ENCODE data around the gene GATAD2A. TPM values are rescaled to one million over a fixed set of nuclear protein-coding genes. Genes with fewer than 3 reads are reported as not detected.

The GATAD2A gene
- total RNA-seq, 1 donor from 2014 or later: 29.7 TPM

DNA sequence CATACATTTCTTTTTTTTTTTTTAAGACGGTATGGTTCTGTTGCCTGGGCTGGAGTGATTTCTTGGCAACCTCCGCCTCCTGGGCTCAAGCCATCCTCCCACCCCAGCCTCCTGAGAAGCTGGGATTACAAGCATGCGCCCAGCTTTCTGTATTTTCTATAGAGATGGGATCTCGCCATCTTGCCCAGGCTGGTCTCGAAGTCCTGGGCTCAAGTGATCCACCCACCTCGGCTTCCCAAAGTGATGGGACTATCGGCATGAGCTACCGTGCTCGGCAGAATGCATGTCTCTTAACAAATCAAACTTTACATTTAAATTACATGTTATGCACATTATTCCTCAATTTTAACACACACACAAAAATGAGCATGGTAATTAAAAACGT lies 111.8 kb downstream of the GATAD2A start:
- ATAC-seq (no peak), DNase-seq (no peak)
- intact Hi-C loops (cut with micrococcal nuclease): no loop called here

DNA sequence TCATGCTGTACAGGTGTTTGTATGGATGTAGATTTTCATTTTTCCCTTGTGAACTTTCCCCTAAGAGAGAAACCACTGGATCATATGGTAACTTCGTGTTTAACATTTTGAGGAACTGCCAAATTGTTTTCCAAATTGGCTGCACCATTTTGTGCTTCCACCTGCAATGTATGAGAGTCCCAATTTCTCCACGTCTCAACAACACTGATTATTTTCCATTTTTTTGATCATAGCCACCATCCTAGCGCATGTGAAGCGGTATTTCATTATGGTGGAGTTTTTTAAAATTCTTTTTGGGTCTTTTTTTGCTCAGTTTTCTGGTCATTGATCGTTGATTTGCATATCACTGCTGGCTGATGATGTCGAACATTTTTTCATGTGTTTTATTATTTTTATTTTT lies 115.5 kb downstream of the GATAD2A start:
- ATAC-seq (no peak), DNase-seq (no peak)
- intact Hi-C loops (cut with micrococcal nuclease): no loop called here

DNA sequence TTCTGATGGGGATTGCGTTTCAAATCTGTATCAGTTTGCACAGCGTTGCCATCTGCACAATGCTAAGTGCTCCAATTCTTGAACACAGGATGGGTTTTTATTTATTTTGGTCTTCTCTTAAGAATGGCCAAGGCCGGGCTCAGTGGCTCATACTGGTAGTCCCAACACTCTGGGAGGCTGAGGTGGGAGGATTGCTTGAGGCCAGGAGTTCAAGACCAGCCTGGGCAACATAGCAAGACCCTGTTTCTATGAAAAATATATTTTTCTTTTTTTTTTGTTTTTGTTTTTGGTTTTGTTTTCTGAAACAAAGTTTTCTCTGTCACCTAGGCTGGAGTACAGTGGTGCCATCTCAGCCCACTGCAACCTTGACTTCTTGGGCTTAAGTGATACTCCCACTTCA lies 117.7 kb downstream of the GATAD2A start:
- no peak for DNase-seq
- no peak for ATAC-seq
- intact Hi-C loops (cut with micrococcal nuclease): no loop called here

DNA sequence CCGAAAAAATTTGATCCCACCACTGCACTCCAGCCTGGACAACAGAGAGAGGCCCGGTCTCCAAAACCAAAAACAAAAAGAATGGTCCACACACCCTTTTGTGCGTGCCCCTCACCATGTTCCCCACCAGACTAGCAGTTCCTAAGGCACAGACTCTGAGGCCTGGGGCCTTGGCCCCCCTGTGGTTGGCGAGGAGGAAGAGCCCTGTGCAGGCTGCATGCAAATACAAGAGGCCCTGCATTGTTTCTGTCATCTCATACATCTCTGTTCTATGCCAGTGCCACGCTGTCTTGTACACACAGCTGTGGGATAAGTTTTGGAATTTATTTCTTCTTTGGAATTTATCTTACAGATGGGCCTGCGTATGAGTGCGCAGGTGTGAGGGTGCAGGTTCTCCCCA lies 118.6 kb downstream of the GATAD2A start:
- no peak for ATAC-seq
- DNase-seq: no peak
- intact Hi-C loops (cut with micrococcal nuclease): no loop called here

DNA sequence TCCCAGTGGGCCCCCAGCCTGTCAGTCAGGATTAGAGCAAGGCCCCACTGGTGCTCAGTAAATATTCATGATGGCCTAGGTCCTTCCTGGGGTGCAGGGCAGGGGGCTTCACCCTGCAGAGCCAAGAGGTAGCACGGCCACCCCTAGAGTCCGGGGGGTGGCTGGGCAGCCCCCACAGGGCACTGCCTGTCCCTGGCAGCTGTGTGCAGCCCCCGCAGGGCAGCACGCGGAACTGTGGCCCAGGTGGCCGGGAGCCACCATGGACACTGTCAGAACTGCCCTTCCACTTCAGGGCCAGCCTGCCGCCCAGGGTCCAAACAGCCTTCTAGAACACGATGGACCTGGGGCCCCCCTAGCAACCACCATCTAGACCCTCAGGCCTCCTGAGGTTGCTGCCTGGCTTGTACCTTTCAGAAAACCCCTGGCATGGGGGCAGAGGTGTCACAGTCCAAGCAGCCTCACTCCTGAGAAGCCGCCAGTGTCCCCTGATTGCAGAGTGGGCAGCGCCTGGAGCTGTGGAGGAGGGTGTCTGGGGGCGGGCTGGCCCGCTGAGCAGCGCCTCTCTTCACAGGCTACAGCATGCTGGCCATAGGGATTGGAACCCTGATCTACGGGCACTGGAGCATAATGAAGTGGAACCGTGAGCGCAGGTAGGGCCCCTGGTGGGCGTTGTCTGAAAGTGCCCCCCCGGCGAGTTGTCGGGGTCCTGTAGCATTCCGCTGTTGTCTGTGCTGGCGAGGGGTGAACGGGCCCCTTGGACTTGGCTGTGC lies 120.3 kb downstream of the GATAD2A start:
- DNase-seq (no peak), ATAC-seq (no peak)
- intact Hi-C loops (cut with micrococcal nuclease): no loop called here

DNA sequence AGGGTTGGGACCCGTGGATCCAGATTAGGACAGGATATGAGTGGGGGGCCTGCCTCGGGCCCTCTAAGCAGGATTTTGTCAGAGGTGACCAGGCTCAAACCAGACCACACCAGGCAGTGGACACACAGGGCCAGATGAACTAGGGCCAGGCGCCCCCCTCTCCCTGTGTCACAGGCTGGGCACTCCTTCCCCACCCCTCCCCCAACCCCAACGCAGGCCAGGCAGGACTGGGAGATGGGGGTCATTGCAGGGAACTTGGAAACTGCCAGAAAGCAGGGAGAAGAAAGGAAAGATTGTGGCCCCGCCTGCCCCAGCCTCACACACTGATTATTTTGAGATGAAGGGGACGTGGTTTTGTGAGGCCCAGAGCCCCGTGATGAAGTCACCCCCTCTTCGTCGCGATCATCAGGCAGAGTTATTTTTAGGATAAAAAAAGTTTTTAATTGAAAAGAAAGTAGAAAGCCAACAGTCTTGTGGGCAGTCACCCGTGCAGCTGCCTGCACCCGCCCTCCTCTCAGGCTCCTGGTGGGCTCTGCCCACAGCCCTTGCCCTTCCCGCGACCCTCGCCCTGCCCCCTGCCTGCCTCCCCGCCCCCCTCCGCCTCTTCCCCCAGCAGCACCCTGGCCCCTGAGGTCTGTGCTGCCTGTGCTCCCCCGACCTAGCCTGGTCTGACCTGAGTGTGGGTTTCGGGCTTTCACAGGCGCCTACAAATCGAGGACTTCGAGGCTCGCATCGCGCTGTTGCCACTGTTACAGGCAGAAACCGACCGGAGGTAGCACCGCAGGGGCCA lies 121.3 kb downstream of the GATAD2A start:
- no peak for DNase-seq
- peak; percentile 4 for ATAC-seq
- intact Hi-C loops (cut with micrococcal nuclease): no loop called here

DNA sequence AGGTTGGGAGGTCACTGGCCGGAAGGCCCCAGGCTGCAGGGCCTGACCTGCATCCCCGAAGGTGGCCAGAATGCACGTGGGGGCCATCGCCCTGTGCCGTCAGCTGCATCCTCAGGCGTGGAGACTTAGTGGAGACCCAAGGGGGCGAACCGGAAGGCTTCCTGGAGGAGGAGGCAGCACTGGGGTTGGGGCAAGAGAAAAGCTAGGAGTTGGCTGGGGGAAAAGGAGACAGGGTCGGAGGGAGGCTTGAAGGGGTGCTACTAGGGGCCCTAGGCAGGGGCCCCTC lies 121.8 kb downstream of the GATAD2A start:
- intact Hi-C loops (cut with micrococcal nuclease): no loop called here
- ATAC-seq: no peak

DNA sequence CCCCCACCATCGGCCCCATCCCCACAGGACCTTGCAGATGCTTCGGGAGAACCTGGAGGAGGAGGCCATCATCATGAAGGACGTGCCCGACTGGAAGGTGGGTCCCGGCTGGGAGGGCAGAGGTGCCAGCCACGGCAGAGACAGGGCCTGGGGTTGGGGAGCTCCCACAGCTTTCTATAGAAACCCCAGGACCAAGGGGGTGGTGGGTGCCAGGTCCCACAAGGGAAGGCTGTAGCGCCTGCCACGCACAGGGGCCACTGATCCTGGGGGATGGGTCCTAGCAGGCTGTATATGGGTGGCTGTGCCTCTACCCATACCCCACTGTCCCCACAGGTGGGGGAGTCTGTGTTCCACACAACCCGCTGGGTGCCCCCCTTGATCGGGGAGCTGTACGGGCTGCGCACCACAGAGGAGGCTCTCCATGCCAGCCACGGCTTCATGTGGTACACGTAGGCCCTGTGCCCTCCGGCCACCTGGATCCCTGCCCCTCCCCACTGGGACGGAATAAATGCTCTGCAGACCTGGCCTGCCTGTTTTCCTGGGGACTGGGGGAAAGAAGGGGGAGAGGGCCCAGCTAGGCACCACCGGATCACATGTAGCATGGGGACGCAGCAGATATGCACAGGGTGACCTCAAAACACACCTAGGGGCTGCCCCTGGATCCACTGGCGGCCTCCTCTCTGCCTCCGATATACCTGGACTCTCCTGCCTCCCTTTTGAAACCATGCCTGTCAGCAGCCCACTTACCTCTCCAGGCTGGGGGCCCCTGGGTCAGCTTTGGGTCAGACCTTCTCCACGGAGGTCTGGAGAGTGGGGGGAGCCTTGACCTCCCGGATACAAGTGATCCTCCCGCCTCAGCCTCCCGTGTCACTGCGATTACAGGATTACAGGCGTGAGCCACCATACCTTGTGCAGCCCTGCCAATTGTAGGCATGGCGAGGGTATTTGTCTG lies 122.5 kb downstream of the GATAD2A start:
- ATAC-seq: peak; percentile 1
- intact Hi-C loops (cut with micrococcal nuclease): no loop called here
- no peak for DNase-seq

More for the DNA sequence above, 121.8 kb downstream of the GATAD2A start:
- DNase-seq: no peak

DNA sequence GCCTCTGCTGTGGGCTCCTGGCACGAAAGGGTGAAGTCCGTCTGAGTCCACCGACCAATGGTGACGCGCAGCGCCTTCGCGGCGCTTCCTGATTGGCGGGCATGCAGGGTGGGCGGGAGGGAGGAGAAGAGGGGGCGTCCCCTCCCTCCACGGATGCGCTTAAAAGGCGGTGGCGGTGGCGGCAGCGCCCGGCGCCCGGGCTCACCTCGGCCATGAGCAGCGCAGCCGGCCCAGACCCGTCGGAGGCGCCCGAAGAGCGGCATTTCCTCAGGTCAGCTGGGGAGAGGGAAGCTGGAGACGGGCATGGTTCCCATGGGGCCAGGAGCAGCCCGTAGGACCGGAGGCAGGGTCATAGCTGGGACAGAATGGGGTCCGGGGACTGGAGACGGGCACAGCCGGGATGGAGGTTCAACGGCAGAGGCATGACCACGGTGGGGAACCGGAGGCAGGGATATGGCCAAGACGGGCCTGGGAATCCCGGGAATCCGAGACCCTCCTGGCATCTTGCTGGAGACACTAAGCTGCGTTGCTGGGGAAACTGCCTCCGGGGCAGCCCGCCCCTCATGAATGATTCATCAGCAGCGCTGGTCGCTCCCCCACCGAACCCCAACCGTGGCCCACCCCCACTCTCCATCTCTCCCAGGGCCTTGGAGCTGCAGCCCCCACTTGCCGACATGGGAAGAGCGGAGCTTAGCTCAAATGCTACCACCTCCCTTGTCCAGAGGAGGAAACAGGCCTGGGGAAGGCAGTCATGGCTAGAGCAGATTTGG lies 123.4 kb downstream of the GATAD2A start, which contains the start of gene YJEFN3:
Gene YJEFN3, plus strand, starts transcription at position 191 of the 770 bp plus-strand sequence. Its CDS starts 22 bp downstream, at position 213.
- ATAC-seq (peak; percentile 51), DNase-seq (peak; percentile 71)
- intact Hi-C loops (cut with micrococcal nuclease): no loop called here

DNA sequence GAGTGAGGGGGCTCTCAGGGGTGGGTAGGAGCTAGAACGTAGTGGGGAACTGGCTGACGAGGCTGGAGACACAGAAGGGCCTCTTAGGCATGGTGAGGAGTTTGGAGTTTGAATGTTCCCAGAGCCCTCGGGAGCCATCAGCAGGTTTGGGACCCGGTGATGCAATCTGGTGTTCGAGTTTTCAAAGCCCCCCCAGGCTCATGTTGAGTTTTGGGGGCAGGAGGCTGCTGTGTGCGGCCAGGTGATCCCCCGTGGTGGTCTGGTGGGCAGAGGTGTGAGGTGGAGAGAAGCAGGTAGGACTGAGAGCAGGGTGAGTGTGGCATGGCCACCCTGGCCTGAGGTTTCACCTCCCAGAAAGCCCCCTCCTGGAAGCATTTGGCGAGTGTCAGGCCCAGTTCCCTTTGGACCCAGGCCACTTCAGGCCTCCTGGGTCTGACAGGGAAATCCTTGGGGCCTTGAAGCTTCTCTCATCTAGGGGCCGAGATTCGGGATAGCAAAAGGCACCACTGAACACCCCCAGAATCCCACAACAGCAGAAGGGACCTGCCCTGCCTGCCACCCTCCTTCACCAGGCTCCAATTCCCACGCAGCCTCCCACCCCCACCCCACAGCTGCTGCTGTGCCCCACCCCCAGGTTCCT lies 124.4 kb downstream of the GATAD2A start:
- intact Hi-C loops (cut with micrococcal nuclease): no loop called here
- no peak for ATAC-seq

DNA sequence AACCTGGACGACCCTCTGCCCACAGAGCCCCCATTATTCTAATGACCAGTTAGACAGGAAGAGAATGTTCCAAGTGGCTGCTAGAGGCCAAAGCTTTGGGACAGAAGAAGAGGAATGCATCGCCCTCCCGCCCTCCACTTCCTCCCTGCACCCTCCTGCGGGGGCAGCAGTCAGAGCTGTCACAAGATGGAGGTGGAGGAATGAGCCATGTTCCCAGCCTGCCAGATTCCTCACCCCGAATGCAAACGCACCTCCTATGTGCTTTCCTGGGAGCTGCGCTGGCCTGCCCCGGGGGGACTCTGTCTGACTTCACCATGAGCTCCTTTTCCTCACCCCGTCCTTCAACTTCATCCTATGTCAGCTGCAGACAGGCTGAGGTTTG lies 124.9 kb downstream of the GATAD2A start:
- intact Hi-C loops (cut with micrococcal nuclease): no loop called here
- no peak for ATAC-seq
- no peak for DNase-seq

More for the DNA sequence above, 124.4 kb downstream of the GATAD2A start:
- no peak for DNase-seq

DNA sequence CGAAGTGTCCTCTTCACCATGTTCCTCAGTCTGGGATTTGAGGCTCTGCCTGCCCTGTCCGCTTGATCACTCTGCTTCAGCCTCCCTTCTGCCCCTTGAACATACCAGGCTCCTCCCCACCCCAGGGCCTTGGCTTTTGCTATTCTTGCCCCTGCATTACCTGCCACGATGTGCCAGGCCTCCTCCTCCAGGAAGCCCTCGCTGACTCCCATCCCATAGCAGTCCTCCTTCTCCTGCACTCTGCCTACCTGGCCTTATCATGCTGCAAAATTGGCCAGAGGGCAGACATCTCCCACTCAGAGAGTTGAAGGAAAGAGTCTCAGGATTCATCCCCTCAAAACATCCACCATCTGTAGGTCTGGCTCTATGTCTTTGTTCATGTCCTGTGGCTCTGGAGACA lies 125.4 kb downstream of the GATAD2A start:
- intact Hi-C loops (cut with micrococcal nuclease): no loop called here
- DNase-seq: no peak
- ATAC-seq: no peak

DNA sequence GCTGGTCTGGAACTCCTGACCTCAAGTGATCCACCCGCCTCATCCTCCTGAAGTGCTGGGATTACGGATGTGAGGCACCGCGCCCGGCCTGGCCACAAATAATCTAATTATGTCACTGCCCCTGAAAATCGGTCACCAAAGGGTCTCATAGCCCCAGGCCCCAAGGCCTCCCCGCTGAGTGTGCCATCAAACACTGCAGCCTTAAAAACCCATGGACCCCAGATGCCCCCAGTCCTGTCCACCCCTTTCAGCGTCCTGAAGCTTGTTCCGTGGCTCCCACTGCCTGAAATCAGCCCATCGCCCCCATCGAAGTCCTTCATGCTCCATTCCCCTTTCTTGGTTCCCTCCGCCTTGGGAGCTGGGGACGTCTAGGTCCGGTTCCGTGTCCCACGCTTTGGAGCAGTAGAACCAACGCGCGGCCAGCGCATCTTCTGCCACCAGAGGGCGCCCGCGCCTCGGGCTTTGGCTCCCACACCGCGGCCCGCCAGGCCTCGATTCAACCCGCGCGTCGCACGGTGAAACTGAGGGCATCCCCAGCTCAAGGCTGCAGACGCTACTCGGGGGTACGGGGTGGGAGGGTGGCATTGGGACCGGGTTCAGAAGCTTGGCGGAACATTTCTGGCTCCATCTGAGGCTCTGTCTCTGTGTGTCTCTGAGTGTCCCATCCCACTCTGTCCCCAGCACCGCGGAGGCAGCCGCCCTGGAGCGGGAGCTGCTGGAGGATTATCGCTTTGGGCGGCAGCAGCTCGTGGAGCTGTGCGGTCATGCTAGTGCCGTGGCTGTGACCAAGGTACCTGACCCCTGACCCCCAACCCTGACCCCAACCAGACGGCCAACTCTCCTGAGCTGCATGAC lies 126.7 kb downstream of the GATAD2A start:
- intact Hi-C loops (cut with micrococcal nuclease): no loop called here
- DNase-seq (peak; percentile 93), ATAC-seq (peak; percentile 72)

DNA sequence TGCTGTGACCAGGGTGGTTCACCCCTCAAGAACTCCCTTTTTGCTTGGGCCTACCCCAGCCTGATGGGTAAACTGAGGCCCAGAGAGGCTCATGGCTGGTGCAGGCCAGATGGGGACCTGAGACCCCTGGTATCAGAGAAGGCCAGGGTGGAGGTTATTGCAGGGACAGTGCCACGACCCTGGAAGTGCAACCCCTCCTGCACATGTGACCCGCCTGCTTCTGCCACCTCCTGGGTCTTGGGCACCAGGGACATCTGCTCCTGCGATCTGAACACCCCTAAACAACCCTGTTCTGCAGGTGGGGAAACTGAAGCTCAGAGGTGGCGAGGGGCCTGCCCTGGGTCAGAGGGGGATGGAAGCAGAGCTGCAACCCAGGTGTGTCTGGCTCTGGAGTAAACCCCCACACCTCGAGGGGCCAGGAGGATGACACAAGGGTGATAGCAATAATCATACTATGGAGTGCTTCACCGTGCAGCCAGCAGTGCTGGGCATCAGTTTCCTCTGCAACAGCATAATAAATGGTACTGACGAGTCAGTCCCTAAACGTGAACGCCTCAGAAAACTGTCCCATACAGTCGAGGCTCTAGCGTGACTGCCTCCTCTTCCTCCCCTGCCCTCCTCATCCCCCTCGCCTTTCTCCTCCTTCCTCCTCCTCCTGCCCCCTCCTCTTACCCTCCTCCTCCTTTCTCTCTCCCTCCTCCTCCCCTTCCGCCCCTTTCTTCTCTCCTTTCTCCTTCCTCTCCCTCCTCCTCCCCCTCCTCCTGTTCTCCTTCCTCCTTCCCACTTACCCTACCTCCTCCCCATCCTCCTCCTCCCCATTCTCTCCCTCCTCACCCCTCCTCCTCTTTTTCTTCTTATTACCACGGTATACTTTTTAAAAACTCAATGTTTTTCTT lies 127.6 kb downstream of the GATAD2A start:
- no peak for DNase-seq
- intact Hi-C loops (cut with micrococcal nuclease): no loop called here
- no peak for ATAC-seq

DNA sequence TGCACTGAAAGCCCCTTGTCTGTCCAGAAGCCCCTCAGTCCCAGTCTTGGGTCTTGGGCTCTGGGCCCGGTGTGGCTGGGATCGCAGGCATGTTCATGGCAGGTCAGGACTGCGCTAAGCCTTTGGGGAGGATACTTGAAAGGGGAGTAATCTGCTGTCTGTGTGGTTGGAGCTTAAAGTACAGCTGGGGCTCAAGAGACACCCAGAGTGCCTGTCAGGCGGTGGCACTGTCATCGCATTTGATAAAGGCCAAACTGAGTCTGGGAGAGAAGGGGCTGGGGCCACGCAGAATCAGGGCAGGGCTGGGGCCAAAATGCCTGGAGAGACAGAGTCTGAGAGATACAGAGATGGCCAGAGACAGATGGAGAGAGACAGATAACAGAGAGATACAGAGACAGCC lies 128.4 kb downstream of the GATAD2A start:
- intact Hi-C loops (cut with micrococcal nuclease): no loop called here
- ATAC-seq: no peak
- no peak for DNase-seq

DNA sequence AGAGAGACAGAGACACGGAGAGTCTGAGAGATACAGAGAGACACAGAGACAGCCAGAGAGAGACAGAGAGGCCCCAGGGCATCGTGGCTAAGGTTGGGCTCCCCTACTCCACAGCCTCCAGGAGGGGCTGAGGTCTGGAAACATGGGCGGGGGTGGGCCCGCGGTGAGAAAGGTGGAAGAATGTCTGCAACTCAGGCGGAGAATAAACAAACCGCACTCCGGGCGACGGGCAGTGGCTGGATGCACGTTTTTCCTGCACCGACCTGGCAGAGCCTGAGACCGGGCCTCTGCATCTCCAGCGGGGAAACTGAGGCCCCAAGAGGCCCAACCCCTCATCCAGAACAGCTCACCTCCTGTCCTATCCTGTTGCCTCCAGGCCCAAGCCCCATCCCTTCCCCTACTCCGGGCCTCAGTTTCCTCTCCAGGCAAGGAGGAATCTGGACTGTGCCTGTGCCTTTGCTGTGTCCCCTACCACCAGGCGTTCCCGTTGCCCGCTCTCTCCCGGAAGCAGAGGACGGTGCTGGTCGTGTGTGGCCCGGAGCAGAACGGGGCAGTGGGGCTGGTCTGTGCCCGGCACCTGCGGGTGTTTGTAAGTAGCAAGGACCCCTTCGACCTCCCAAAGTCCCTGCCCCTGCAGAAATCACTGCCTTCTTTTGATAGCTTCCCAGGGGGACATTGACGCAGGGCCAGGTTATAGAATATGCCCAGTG lies 129.2 kb downstream of the GATAD2A start:
- DNase-seq (no peak), ATAC-seq (no peak)
- intact Hi-C loops (cut with micrococcal nuclease): no loop called here
